CD14-positive monocyte (primary cell): Measurements from ENCODE around the gene TRAM2. TPM values are rescaled to one million over a fixed set of nuclear protein-coding genes. Genes with fewer than 3 reads are reported as not detected.

Experiments used
- DNase-seq, 3 donors: peaks; one replicate each; pipeline ENCODE4 v3.0.0-alpha.2; 2011 to 2022
- H2AFZ ChIP-seq: 2 replicates; pipeline ENCODE4 v1.6.0; 2012; ENCODE audit warnings: mild to moderate bottlenecking, low read depth, low read length, inconsistent platforms; ENCODE audit not compliant: insufficient read depth, poor library complexity, severe bottlenecking
- H3K27ac ChIP-seq, 2 donors: 1 replicate in 1 of 2; 2 replicates in 1 of 2; pipeline ENCODE4 v1.5.1; 2012 to 2013; ENCODE audit warnings: low read length in 2 of 2, control low read depth in 1 of 2, inconsistent platforms in 1 of 2, low read depth in 1 of 2, mild to moderate bottlenecking in 1 of 2
- H3K27me3 ChIP-seq, 2 donors: one replicate each; pipeline versions ENCODE4 v1.6.0 to v1.6.1; 2011 to 2013; ENCODE audit warnings: low read length in 2 of 2; ENCODE audit not compliant: control insufficient read depth in 2 of 2, insufficient read depth in 2 of 2
- H3K36me3 ChIP-seq, 2 donors: replicated peaks in 1 of 2; 1 replicate in 1 of 2; 2 replicates in 1 of 2; pipeline versions ENCODE4 v1.5.1 to v1.6.1; 2012 to 2013; ENCODE audit warnings: low read length in 2 of 2, control low read depth in 1 of 2, inconsistent platforms in 1 of 2, mild to moderate bottlenecking in 1 of 2; ENCODE audit not compliant: insufficient read depth in 2 of 2, control insufficient read depth in 1 of 2
- H3K4me1 ChIP-seq, 2 donors: 1 replicate in 1 of 2; 2 replicates in 1 of 2; pipeline versions ENCODE4 v1.5.1 to v1.6.1; 2012 to 2013; ENCODE audit warnings: low read length in 2 of 2, control low read depth in 1 of 2, inconsistent platforms in 1 of 2, mild to moderate bottlenecking in 1 of 2, moderate library complexity in 1 of 2; ENCODE audit not compliant: insufficient read depth in 2 of 2, control insufficient read depth in 1 of 2
- H3K4me2 ChIP-seq: replicated peaks from 2 replicates; pipeline ENCODE3; 2012; ENCODE audit warnings: low read length, moderate library complexity, mild to moderate bottlenecking; ENCODE audit not compliant: poor library complexity, severe bottlenecking; ENCODE audit errors: extremely low read depth
- H3K4me3 ChIP-seq, 3 experiments: fragments of 200-600 bp in 1 of 3; sonication (generic) in 1 of 3; replicated peaks in 1 of 3; 1 replicate in 2 of 3; 2 replicates in 1 of 3; pipeline ENCODE4 v1.5.1; 2011 to 2013; ENCODE audit warnings: low read length in 3 of 3, mild to moderate bottlenecking in 3 of 3, control low read depth in 2 of 3, low read depth in 2 of 3, inconsistent platforms in 1 of 3, moderate library complexity in 1 of 3
- H3K79me2 ChIP-seq: 2 replicates; pipeline ENCODE4 v1.6.0; 2012; ENCODE audit warnings: mild to moderate bottlenecking, control low read depth, inconsistent platforms, low read length, moderate library complexity; ENCODE audit not compliant: insufficient read depth
- H3K9ac ChIP-seq: 2 replicates; pipeline ENCODE4 v1.6.0; 2017; ENCODE audit warnings: low read length, mild to moderate bottlenecking; ENCODE audit not compliant: insufficient read depth, poor library complexity, severe bottlenecking
- H3K9me3 ChIP-seq, 2 donors: replicated peaks in 1 of 2; 1 replicate in 1 of 2; 2 replicates in 1 of 2; pipeline versions ENCODE4 v1.5.1 to v1.6.1; 2012 to 2013; ENCODE audit warnings: low read length in 2 of 2, control low read depth in 1 of 2; ENCODE audit not compliant: control insufficient read depth in 1 of 2, insufficient read depth in 1 of 2
- H4K20me1 ChIP-seq: 2 replicates; pipeline ENCODE4 v1.6.0; 2012; ENCODE audit warnings: mild to moderate bottlenecking, low read length, control low read depth, moderate library complexity; ENCODE audit not compliant: insufficient read depth
- H3K27ac Mint-ChIP-seq, 7 donors: one replicate each; pipeline ENCODE4 v1.8.0; 2020; ENCODE audit warnings: mild to moderate bottlenecking in 7 of 7, mixed read lengths in 7 of 7, moderate library complexity in 6 of 7, inconsistent platforms in 2 of 7
- H3K27me3 Mint-ChIP-seq, 3 donors: one replicate each; pipeline ENCODE4 v1.8.0; 2021 to 2022; ENCODE audit warnings: low read depth in 3 of 3, mild to moderate bottlenecking in 3 of 3, mixed read lengths in 3 of 3, moderate library complexity in 3 of 3, inconsistent platforms in 1 of 3
- H3K36me3 Mint-ChIP-seq, 2 donors: one replicate each; pipeline ENCODE4 v1.8.0; 2020; ENCODE audit warnings: mixed read lengths in 2 of 2, inconsistent platforms in 1 of 2, mild to moderate bottlenecking in 1 of 2
- H3K4me1 Mint-ChIP-seq: one replicate; pipeline ENCODE4 v1.8.0; 2020; ENCODE audit warnings: mild to moderate bottlenecking, mixed read lengths
- H3K4me3 Mint-ChIP-seq, 2 donors: one replicate each; pipeline ENCODE4 v1.8.0; 2020; ENCODE audit warnings: mild to moderate bottlenecking in 2 of 2, mixed read lengths in 2 of 2, moderate library complexity in 1 of 2
- H3K9me3 Mint-ChIP-seq, 7 donors: one replicate each; pipeline ENCODE4 v1.8.0; 2020 to 2022; ENCODE audit warnings: mixed read lengths in 7 of 7, mild to moderate bottlenecking in 6 of 7, moderate library complexity in 6 of 7, inconsistent platforms in 2 of 7
- CTCF ChIP-seq: fragments of 200-600 bp; IDR thresholded peaks from one replicate; pipeline ENCODE4 v1.8.0; 2022; ENCODE audit warnings: antibody characterized with exemption, mild to moderate bottlenecking
- WGBS: methylation state at CpG from one replicate; pipeline ENCODE4 v1.1.5; 2013; ENCODE audit warnings: missing lambda C conversion rate; ENCODE audit not compliant: insufficient coverage; 5-methylcytosine and 5-hydroxymethylcytosine counted together
- intact Hi-C, 2 donors: fragments of 100-400 bp; cut with micrococcal nuclease; formaldehyde crosslinking; loops; one replicate each; pipeline versions ENCODE4 v1.15.0 to v1.15.1; 2023
- polyA plus RNA-seq, 3 donors: library from polyadenylated mRNA; depleted of rRNA in 1 of 3; unstranded in 2 of 3; stranded (reverse) in 1 of 3; fragments of 300-500 nt in 2 of 3; fragments of >200 nt in 1 of 3; fragmentation: Illumina TruSeq in 2 of 3; gene quantifications; 1 replicate in 2 of 3; 2 replicates in 1 of 3; pipeline ENCODE4 v1.2.3, GENCODE V29; 2012 to 2021

Gene TRAM2
- polyA plus RNA-seq, 3 donors = 4.7 to 11.7 (median 5.9) TPM

DNA sequence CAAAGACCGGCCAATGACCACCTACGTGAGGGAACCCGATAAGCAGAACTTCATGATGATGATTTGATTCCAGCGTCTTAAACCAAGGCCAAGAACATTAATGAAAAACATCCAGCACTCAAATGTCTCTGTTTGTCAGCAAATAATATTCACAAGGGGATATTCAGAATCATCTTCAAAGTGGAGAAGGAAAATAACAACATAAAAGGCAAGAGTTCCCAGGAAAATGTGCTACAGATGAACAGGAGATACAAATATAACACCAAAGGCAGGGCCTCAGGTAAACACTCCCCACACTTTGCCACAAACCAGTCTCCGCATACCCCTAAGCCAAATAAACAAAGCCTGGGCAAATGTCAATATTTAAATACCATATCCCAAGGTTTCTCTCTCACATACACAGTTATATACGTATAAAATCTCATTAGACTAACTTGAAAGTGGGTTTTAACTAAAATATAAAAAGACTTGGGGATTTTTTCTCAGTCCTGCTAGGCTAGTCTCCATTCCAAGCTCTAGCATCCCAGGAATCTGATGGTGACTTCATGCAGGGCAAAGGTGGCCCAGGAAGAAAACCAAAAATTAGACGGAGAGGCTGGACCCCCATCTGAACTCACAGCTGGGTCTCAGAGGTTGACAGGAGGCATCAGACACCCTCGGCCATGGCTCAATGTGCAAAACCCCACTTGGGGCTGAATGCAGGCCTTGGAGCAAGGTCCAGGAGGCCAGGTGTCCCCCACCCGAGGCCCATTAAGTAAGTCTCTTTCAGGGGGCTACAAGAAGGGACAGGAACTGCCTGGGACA, 32.1 kb downstream of the TRAM2 start:
- intact Hi-C loops = no loop called here
- 98% methylated on average over 4 of the region's 9 CpGs for WGBS
- H3K27ac Mint-ChIP-seq = no peak overlapping the region
- peaks cover 0 to 40% of the 10 kb centered on the region in 2 donors for H3K36me3 ChIP-seq
- H3K27me3 ChIP-seq = no peaks in the 10 kb centered on the region
- H3K4me1 ChIP-seq = no peaks in the 10 kb centered on the region
- H3K4me3 ChIP-seq = no peak overlapping the region
- no peaks in the 10 kb centered on the region for H3K27me3 Mint-ChIP-seq
- no peak for DNase-seq
- no peaks in the 10 kb centered on the region for H3K9me3 ChIP-seq
- no peaks in the 10 kb centered on the region for H3K9me3 Mint-ChIP-seq
- peaks cover 90% of the 10 kb centered on the region for H4K20me1 ChIP-seq
- TF ChIP-seq CTCF = no peak
- peaks cover 29 to 30% of the 10 kb centered on the region in 2 donors for H3K36me3 Mint-ChIP-seq
- H2AFZ ChIP-seq = no peak overlapping the region
- no peak overlapping the region for H3K9ac ChIP-seq
- H3K4me2 ChIP-seq = no peak overlapping the region
- H3K27ac ChIP-seq = no peak overlapping the region
- peaks cover 83% of the 10 kb centered on the region for H3K79me2 ChIP-seq
- H3K4me3 Mint-ChIP-seq = no peak overlapping the region
- H3K4me1 Mint-ChIP-seq = peaks cover 17% of the 10 kb centered on the region

- TF ChIP-seq CTCF = no peak
- H3K4me1 Mint-ChIP-seq = peaks cover 16% of the 10 kb centered on the region
- WGBS = 97% methylated on average over 7 of the region's 10 CpGs
- intact Hi-C loops = no loop called here
- no peaks in the 10 kb centered on the region for H3K27me3 Mint-ChIP-seq
- H3K9ac ChIP-seq = no peak overlapping the region
- no peak for DNase-seq
- peaks cover 86% of the 10 kb centered on the region for H3K79me2 ChIP-seq
- no peaks in the 10 kb centered on the region for H3K9me3 Mint-ChIP-seq
- H2AFZ ChIP-seq = no peak overlapping the region
- H3K27me3 ChIP-seq = no peaks in the 10 kb centered on the region
- peaks cover 89% of the 10 kb centered on the region for H4K20me1 ChIP-seq
- no peak overlapping the region for H3K27ac ChIP-seq
- no peaks in the 10 kb centered on the region for H3K4me1 ChIP-seq
- no peaks in the 10 kb centered on the region for H3K9me3 ChIP-seq
- peaks cover 0 to 34% of the 10 kb centered on the region in 2 donors for H3K36me3 ChIP-seq
- peak overlapping the region in 1 of 7 donors; percentile 33 for H3K27ac Mint-ChIP-seq
- no peak overlapping the region for H3K4me3 Mint-ChIP-seq
- no peak overlapping the region for H3K4me3 ChIP-seq
- peaks cover 24 to 30% of the 10 kb centered on the region in 2 donors for H3K36me3 Mint-ChIP-seq
- H3K4me2 ChIP-seq = no peak overlapping the region
Measured at GRCh38 chr6:52543729-52544601, 32.9 kb downstream of the TRAM2 start.
